Hepatocyte (in vitro differentiated cells): ENCODE results near the gene MAP2. TPM values are rescaled to one million over a fixed set of nuclear protein-coding genes. Genes with fewer than 3 reads are reported as not detected.

Experiments
- DNase-seq: peaks from one replicate; pipeline ENCODE4 v3.0.0-alpha.2; 2016; ENCODE audit warnings: low spot score
- H2AFZ ChIP-seq: fragments of 200-600 bp; sonication (generic); 2 replicates; pipeline ENCODE4 v1.6.0; 2016; ENCODE audit warnings: antibody characterized with exemption, mild to moderate bottlenecking
- H3K27ac ChIP-seq: fragments of 200-600 bp; sonication (generic); 2 replicates; pipeline ENCODE4 v1.5.1; 2016; ENCODE audit warnings: mild to moderate bottlenecking
- H3K27me3 ChIP-seq: fragments of 200-600 bp; sonication (generic); 2 replicates; pipeline ENCODE4 v1.6.1; 2016
- H3K36me3 ChIP-seq: fragments of 200-600 bp; sonication (generic); replicated peaks from 2 replicates; pipeline ENCODE4 v1.5.1; 2016; ENCODE audit warnings: low read depth; ENCODE audit not compliant: insufficient read depth
- H3K4me1 ChIP-seq: fragments of 200-600 bp; sonication (generic); 2 replicates; pipeline ENCODE4 v1.5.1; 2016; ENCODE audit warnings: mild to moderate bottlenecking, moderate library complexity; ENCODE audit not compliant: insufficient read depth
- H3K4me2 ChIP-seq: fragments of 200-600 bp; sonication (generic); 2 replicates; pipeline ENCODE4 v1.6.0; 2016
- H3K4me3 ChIP-seq: fragments of 200-600 bp; sonication (generic); 2 replicates; pipeline ENCODE4 v1.5.1; 2016; ENCODE audit warnings: mild to moderate bottlenecking
- H3K79me2 ChIP-seq: fragments of 200-600 bp; sonication (generic); 2 replicates; pipeline ENCODE4 v1.6.0; 2017; ENCODE audit warnings: mild to moderate bottlenecking
- H3K9me2 ChIP-seq: fragments of 200-600 bp; sonication (generic); replicated peaks from 2 replicates; pipeline ENCODE4 v1.6.0; 2017; ENCODE audit warnings: mild to moderate bottlenecking; ENCODE audit not compliant: insufficient read depth
- H3K9me3 ChIP-seq: fragments of 200-600 bp; sonication (generic); 2 replicates; pipeline ENCODE4 v1.5.1; 2016; ENCODE audit warnings: low read depth, mild to moderate bottlenecking
- H4K20me1 ChIP-seq: fragments of 200-600 bp; sonication (generic); 2 replicates; pipeline ENCODE4 v1.6.0; 2016; ENCODE audit warnings: mild to moderate bottlenecking; ENCODE audit not compliant: insufficient read depth, poor library complexity, severe bottlenecking
- EZH2 ChIP-seq: fragments of 200-600 bp; sonication (generic); IDR thresholded peaks from 2 replicates; pipeline ENCODE4 v1.6.1; 2016; ENCODE audit warnings: antibody characterized with exemption, mild to moderate bottlenecking, borderline replicate concordance
- EZH2phosphoT487 ChIP-seq: fragments of 200-600 bp; sonication (generic); IDR thresholded peaks from one replicate; pipeline ENCODE4 v1.6.1; 2018; ENCODE audit warnings: antibody characterized with exemption, mild to moderate bottlenecking, low read depth, moderate library complexity; ENCODE audit not compliant: unreplicated experiment, severe bottlenecking
- WGBS: methylation state at CpG from one replicate; pipeline ENCODE4 v1.1.6; 2016; ENCODE audit warnings: low lambda C conversion rate; ENCODE audit errors: missing lambda C conversion rate; 5-methylcytosine and 5-hydroxymethylcytosine counted together
- polyA plus RNA-seq: library from polyadenylated mRNA; unstranded; fragments of >200 nt; fragmentation: Nextera tagmentation; extraction: Ambion mirVana; gene quantifications from 2 replicates; pipeline ENCODE4 v1.2.1, GENCODE V29; 2016
- total RNA-seq: library from RNA; depleted of rRNA; stranded (reverse); fragments of >200 nt; gene quantifications from 2 replicates; pipeline ENCODE4 v1.2.3, GENCODE V29; 2014
- TF ChIP-seq, protein P1 (sequence below): fragments of 200-600 bp; sonication (generic); IDR thresholded peaks from 2 replicates; pipeline ENCODE4 v1.5.1; 2016; ENCODE audit warnings: antibody characterized with exemption, mild to moderate bottlenecking; ENCODE audit not compliant: poor library complexity

MAP2 gene
- total and polyA plus RNA-seq, 2 experiments from 2014 or later: 4.6 to 5.8 TPM

DNA sequence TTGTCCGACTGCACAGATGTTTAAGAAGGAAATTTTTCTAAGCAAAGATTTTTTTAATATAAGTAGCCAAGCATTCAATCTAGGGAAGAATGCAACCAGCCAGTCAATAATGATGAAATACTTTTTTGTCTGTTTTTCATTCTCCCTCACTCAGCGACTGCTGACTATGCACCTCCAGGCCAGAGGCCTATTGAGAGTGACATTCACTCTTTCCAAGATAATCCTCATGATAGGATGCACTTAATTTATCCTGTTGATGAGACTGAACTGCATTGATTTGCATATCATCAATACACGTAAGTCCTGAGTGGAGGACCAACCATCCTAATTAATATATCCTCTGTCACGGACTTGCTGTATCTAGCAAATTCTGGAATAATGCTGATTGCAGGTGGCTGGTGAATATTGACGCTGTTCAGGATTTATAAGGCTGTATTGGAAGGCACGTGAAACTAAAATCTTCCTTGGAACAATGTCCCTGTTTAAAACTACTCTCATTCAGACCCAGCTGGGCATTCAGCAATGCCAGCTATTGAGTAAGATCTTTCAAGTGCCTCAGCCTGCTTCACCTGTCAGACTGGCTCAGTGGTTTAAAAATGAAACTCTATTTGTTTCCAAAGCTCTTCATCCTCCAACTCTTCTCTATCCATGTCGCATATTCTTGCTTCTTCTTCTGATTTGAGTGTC lies 142.2 kb downstream of the MAP2 start:
- no peaks in the 10 kb centered on the region for H3K4me1 ChIP-seq
- no peak overlapping the region for H3K4me2 ChIP-seq
- no peaks in the 10 kb centered on the region for H3K36me3 ChIP-seq
- H4K20me1 ChIP-seq: no peaks in the 10 kb centered on the region
- H3K27me3 ChIP-seq: no peaks in the 10 kb centered on the region
- no peaks in the 10 kb centered on the region for H3K9me2 ChIP-seq
- H2AFZ ChIP-seq: no peak overlapping the region
- H3K4me3 ChIP-seq: no peak overlapping the region
- no peaks in the 10 kb centered on the region for H3K79me2 ChIP-seq
- no peak overlapping the region for H3K27ac ChIP-seq
- no peak for DNase-seq
- TF ChIP-seq EZH2phosphoT487: no peak
- TF ChIP-seq, protein P1, sequence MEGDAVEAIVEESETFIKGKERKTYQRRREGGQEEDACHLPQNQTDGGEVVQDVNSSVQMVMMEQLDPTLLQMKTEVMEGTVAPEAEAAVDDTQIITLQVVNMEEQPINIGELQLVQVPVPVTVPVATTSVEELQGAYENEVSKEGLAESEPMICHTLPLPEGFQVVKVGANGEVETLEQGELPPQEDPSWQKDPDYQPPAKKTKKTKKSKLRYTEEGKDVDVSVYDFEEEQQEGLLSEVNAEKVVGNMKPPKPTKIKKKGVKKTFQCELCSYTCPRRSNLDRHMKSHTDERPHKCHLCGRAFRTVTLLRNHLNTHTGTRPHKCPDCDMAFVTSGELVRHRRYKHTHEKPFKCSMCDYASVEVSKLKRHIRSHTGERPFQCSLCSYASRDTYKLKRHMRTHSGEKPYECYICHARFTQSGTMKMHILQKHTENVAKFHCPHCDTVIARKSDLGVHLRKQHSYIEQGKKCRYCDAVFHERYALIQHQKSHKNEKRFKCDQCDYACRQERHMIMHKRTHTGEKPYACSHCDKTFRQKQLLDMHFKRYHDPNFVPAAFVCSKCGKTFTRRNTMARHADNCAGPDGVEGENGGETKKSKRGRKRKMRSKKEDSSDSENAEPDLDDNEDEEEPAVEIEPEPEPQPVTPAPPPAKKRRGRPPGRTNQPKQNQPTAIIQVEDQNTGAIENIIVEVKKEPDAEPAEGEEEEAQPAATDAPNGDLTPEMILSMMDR: no peak
- no peak for TF ChIP-seq EZH2
- H3K9me3 ChIP-seq: no peaks in the 10 kb centered on the region
- WGBS: 87% methylated on average over 7 of the region's 7 CpGs

DNA sequence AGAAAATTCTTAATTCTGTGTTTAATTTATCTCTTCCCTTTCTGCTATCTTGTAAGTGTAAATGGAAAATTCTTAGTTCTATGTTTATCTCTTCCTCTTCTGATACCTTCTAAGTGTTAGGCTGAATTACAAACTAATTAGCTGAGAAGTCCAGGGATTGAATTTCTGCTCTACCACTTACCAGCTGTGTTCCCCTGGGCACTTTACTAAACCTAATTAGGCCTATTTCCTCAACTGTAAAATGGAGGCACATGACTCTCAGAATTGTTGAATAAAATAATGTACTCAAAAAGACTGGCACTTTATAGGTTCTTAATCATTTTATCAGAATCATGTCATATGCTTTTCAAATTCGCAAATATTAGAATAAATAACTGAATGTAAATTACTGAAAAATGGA lies 146.3 kb downstream of the MAP2 start:
- WGBS: 50% methylated on average over 1 of the region's 1 CpG
- no peak overlapping the region for H2AFZ ChIP-seq
- no peak overlapping the region for H3K4me2 ChIP-seq
- no peaks in the 10 kb centered on the region for H3K36me3 ChIP-seq
- no peak for TF ChIP-seq EZH2phosphoT487
- TF ChIP-seq, protein P1: no peak
- no peak for TF ChIP-seq EZH2
- H3K4me1 ChIP-seq: no peaks in the 10 kb centered on the region
- no peaks in the 10 kb centered on the region for H3K79me2 ChIP-seq
- no peaks in the 10 kb centered on the region for H4K20me1 ChIP-seq
- H3K27ac ChIP-seq: no peak overlapping the region
- no peaks in the 10 kb centered on the region for H3K27me3 ChIP-seq
- no peak overlapping the region for H3K4me3 ChIP-seq
- no peaks in the 10 kb centered on the region for H3K9me2 ChIP-seq
- H3K9me3 ChIP-seq: no peaks in the 10 kb centered on the region
- DNase-seq: no peak

DNA sequence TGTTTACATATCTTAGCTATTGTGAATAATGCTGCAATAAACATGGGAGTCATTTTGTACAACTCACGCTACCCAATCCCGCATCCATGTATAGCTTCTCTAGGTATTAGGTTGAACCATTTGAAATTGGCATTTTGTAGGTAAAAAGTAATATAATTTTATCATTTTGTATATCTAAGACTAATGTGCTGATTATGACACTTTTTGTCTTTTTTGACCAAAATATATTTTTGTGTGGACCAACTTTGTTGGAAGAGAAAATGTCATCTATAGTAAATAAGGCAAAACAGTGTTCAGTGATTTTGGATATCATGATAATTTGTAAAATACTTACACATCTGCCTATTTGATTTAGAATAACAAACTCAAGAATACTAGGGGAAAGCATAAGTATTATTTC lies 150.7 kb downstream of the MAP2 start:
- Histone ChIP-seq H2AFZ (no peak overlapping the region), H3K27ac (no peak overlapping the region), H3K36me3 (no peaks in the 10 kb centered on the region), H3K27me3 (no peaks in the 10 kb centered on the region), H3K9me2 (no peaks in the 10 kb centered on the region), H3K79me2 (no peaks in the 10 kb centered on the region), H3K4me3 (no peak overlapping the region), H3K4me1 (no peaks in the 10 kb centered on the region), H3K4me2 (no peak overlapping the region), H4K20me1 (no peaks in the 10 kb centered on the region), H3K9me3 (no peaks in the 10 kb centered on the region)
- no peak for DNase-seq
- WGBS: 100% methylated on average over 2 of the region's 2 CpGs
- TF ChIP-seq, protein P1: no peak
- TF ChIP-seq EZH2: no peak
- TF ChIP-seq EZH2phosphoT487: no peak
